Ascending aorta (tissue), 2 donors: ENCODE results near the gene FOXO1. TPM values are rescaled to one million over a fixed set of nuclear protein-coding genes. Genes with fewer than 3 reads are reported as not detected.

Experiments
- DNase-seq, 2 donors: peaks; one replicate each; pipeline ENCODE4 v3.0.0-alpha.2; 2019; ENCODE audit warnings: low spot score in 2 of 2
- H3K27ac ChIP-seq, 2 donors: fragments of 200-600 bp; sonication (generic); one replicate each; pipeline ENCODE4 v1.5.1; 2016 to 2017; ENCODE audit warnings: mild to moderate bottlenecking in 1 of 2
- H3K27me3 ChIP-seq: fragments of 200-600 bp; sonication (generic); one replicate; pipeline ENCODE4 v1.5.1; 2017
- H3K36me3 ChIP-seq, 2 donors: fragments of 200-600 bp; sonication (generic); one replicate each; pipeline ENCODE4 v1.5.1; 2016
- H3K4me1 ChIP-seq, 2 donors: fragments of 200-600 bp; sonication (generic); one replicate each; pipeline ENCODE4 v1.5.1; 2016 to 2017; ENCODE audit warnings: mild to moderate bottlenecking in 1 of 2
- H3K4me3 ChIP-seq, 2 donors: fragments of 200-600 bp; sonication (generic); one replicate each; pipeline ENCODE4 v1.5.1; 2016 to 2017; ENCODE audit warnings: mild to moderate bottlenecking in 1 of 2
- H3K9me3 ChIP-seq, 2 donors: fragments of 200-600 bp; sonication (generic); one replicate each; pipeline ENCODE4 v1.5.1; 2016
- CTCF ChIP-seq, 3 experiments: fragments of 200-600 bp in 2 of 3; fragments of 450-650 bp in 1 of 3; sonication (generic) in 2 of 3; IDR thresholded peaks; one replicate each; pipeline ENCODE4 v1.5.1; 2016 to 2019; ENCODE audit warnings: antibody characterized with exemption in 3 of 3, mild to moderate bottlenecking in 1 of 3, moderate library complexity in 1 of 3
- intact Hi-C: fragments of 100-400 bp; cut with DNase I; formaldehyde crosslinking; loops from one replicate; pipeline ENCODE4 v1.15.1; 2023
- total RNA-seq: library from RNA; depleted of rRNA; stranded (reverse); fragments of >200 nt; gene quantifications from one replicate; pipeline ENCODE4 v1.1.0, GENCODE V29; 2016

Gene FOXO1
- total RNA-seq, 1 donor from 2014 or later: 65.1 TPM

GRCh38 chr13:40590112-40590862 lies 76.2 kb downstream of the FOXO1 start:
- no peaks in the 10 kb centered on the region for H3K9me3 ChIP-seq
- intact Hi-C loops: loop anchor here (5.0 kb wide), 1 partner anchor 72 kb away; no protein-coding TSS in a partner anchor
- peaks cover 15 to 34% of the 10 kb centered on the region in 2 donors for H3K4me1 ChIP-seq
- H3K4me3 ChIP-seq: no peak overlapping the region
- no peak for TF ChIP-seq CTCF (IDR thresholded peaks at IDR 0.05)
- peak overlapping the region; percentile 41 to 68 for H3K27ac ChIP-seq
- no peaks in the 10 kb centered on the region for H3K36me3 ChIP-seq
- H3K27me3 ChIP-seq: no peaks in the 10 kb centered on the region
- DNase-seq: no peak

GRCh38 chr13:40589285-40590109 lies 76.9 kb downstream of the FOXO1 start:
- intact Hi-C loops: loop anchor here (5.0 kb wide), 1 partner anchor 73 kb away; no protein-coding TSS in a partner anchor
- peak; percentile 29 to 74 for DNase-seq
- H3K9me3 ChIP-seq: no peaks in the 10 kb centered on the region

GRCh38 chr13:40588101-40588500 lies 78.3 kb downstream of the FOXO1 start:
- peak overlapping the region in 1 of 2 donors; percentile 68 for H3K27ac ChIP-seq
- no peak overlapping the region for H3K4me3 ChIP-seq
- no peak for DNase-seq
- peaks cover 3 to 7% of the 10 kb centered on the region in 2 donors for H3K9me3 ChIP-seq
- no peaks in the 10 kb centered on the region for H3K36me3 ChIP-seq
- H3K4me1 ChIP-seq: peaks cover 15 to 34% of the 10 kb centered on the region in 2 donors
- intact Hi-C loops: no loop called here
- no peaks in the 10 kb centered on the region for H3K27me3 ChIP-seq
- no peak for TF ChIP-seq CTCF (IDR thresholded peaks at IDR 0.05)

More at GRCh38 chr13:40589285-40590109, 76.9 kb downstream of the FOXO1 start:
- Histone ChIP-seq H3K27me3 (no peaks in the 10 kb centered on the region), H3K27ac (peak overlapping the region; percentile 41 to 68), H3K4me3 (no peak overlapping the region), H3K4me1 (peaks cover 15 to 34% of the 10 kb centered on the region in 2 donors), H3K36me3 (no peaks in the 10 kb centered on the region)
- no peak for TF ChIP-seq CTCF (IDR thresholded peaks at IDR 0.05)

- no peaks in the 10 kb centered on the region for H3K27me3 ChIP-seq
- H3K36me3 ChIP-seq: no peaks in the 10 kb centered on the region
- no peak for DNase-seq
- TF ChIP-seq CTCF (IDR thresholded peaks at IDR 0.05): no peak
- peaks cover 15 to 32% of the 10 kb centered on the region in 2 donors for H3K4me1 ChIP-seq
- intact Hi-C loops: no loop called here
- H3K27ac ChIP-seq: peak overlapping the region; percentile 18 to 23
- peaks cover 6 to 18% of the 10 kb centered on the region in 2 donors for H3K9me3 ChIP-seq
- H3K4me3 ChIP-seq: no peak overlapping the region
Measured at GRCh38 chr13:40586886-40587565, 79.4 kb downstream of the FOXO1 start.

DNA sequence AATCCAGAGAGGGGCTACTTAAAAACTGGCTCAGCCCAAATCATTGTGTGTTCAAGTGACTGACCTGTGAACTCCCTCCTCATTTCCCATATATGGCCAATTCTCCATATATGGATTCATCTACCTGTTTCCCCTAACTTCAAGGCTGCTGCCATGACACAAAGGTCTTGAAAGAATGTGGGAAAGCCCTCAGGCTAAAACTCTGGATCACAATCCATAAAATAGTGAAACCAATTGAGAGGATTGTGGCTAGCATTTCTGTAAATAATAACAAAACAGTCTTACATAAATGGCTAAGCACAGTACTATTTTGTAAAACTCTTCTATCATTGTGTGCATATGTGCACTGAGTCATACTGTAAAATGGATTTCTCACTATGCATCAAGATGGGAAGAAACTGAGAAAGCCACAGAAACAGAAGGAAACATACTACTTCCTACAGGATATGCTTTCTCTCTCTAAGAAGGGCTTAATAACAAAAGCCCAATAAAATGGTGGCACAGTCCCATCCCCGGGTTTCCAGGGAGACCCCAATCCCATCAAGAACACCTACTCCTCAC lies 80.5 kb downstream of the FOXO1 start:
- intact Hi-C loops: no loop called here
- peaks cover 6 to 19% of the 10 kb centered on the region in 2 donors for H3K9me3 ChIP-seq
- no peak for DNase-seq
- peak overlapping the region in 1 of 2 donors; percentile 18 for H3K27ac ChIP-seq
- no peaks in the 10 kb centered on the region for H3K36me3 ChIP-seq
- H3K4me3 ChIP-seq: no peak overlapping the region
- TF ChIP-seq CTCF (IDR thresholded peaks at IDR 0.05): no peak
- no peaks in the 10 kb centered on the region for H3K27me3 ChIP-seq
- H3K4me1 ChIP-seq: peaks cover 15 to 32% of the 10 kb centered on the region in 2 donors
